ENCODE data around the gene METTL24.

- no peak for TF ChIP-seq EZH2 (IDR thresholded peaks at IDR 0.05; ENCODE audit: insufficient read depth, poor library complexity, severe bottlenecking)
- TF ChIP-seq EZH2phosphoT487 (IDR thresholded peaks at IDR 0.05; ENCODE audit: insufficient read depth, low read depth) = no peak
Observed at GRCh38 chr6:110277100-110277665, 81.0 kb downstream of the METTL24 start.
